ENCODE data around the gene FBLN1. TPM values are rescaled to one million over a fixed set of nuclear protein-coding genes. Genes with fewer than 3 reads are reported as not detected.

Gene FBLN1
- total RNA-seq, 2 donors from 2014 or later = not detected

DNA sequence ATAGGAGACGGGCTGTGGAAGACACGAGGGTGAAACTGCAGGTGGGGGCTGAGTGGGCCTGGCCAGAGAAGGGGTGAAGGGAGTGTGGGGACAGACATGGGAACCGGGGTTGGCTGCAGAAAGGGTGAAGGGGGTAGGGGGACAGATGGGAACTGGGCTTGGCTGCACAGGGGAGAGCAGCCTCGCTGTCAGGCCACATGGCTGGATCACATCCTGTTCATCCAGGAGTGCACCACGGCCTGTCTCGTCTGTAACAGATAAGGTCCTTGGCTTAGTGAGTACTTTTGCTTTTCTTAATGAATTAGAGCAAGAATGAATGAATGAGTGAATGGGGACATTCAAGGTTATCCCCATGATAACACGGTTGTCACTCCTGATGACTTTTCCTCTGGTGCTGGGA, 13.5 kb downstream of the FBLN1 start:
- DNase-seq = no peak
- Mint-ChIP-seq H3K27me3 (ENCODE audit: low read depth) (no peaks in the 10 kb centered on the region), H3K9me3 (no peaks in the 10 kb centered on the region), H3K36me3 (ENCODE audit: insufficient read depth in 2 of 2) (no peaks in the 10 kb centered on the region), H3K4me3 (no peak overlapping the region), H3K27ac (no peak overlapping the region), H3K4me1 (ENCODE audit: low read depth) (no peaks in the 10 kb centered on the region)
- no peak for ATAC-seq (replicated peaks in 1 of 2)

DNA sequence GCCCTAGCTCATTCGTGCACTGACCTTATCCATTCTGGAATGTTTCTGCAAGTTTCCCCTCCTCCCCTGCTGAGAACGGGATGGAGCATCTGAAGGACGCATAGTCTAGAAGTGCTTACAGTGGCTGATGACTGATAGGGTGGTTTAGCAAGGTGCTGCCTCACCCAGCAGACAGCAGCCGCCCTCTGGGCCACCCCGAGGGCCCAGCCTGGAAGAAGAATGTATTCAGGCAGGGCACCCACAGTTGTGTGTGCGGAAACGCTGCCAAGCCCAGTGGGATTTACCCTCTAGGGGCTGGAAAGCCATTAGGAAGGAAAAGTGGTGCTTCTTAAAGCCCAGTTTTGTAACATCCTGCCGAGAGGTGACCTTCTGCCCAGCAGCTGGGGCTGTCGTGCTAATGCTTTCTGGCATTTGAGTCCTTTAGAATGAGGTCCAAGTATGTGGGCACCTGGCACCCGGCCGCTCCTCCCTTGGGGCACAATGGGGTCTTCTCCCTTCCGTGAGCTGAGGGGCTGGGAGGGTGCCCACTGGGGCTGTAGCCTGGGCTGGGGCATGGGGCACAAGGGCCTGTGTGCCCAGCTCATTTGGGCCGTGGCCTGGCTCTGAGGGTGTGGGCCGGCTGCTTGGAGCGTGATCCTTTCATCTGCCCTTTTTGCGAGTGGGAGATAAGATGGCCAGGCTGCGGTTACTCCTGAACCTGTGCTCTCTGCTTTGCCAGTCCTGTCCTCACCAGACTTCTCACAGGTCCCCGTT, 14.4 kb downstream of the FBLN1 start:
- ATAC-seq (replicated peaks in 1 of 2) (no peak), DNase-seq (no peak)
- Mint-ChIP-seq H3K4me1 (ENCODE audit: low read depth) (no peaks in the 10 kb centered on the region), H3K9me3 (no peaks in the 10 kb centered on the region), H3K27me3 (ENCODE audit: low read depth) (no peaks in the 10 kb centered on the region), H3K4me3 (no peak overlapping the region), H3K27ac (no peak overlapping the region), H3K36me3 (ENCODE audit: insufficient read depth in 2 of 2) (no peaks in the 10 kb centered on the region)

GRCh38 chr22:45518136-45518535, 15.5 kb downstream of the FBLN1 start:
- Mint-ChIP-seq H3K4me3 (no peak overlapping the region), H3K9me3 (no peaks in the 10 kb centered on the region), H3K27me3 (ENCODE audit: low read depth) (no peaks in the 10 kb centered on the region), H3K27ac (no peak overlapping the region), H3K36me3 (ENCODE audit: insufficient read depth in 2 of 2) (no peaks in the 10 kb centered on the region), H3K4me1 (ENCODE audit: low read depth) (no peaks in the 10 kb centered on the region)
- ATAC-seq (replicated peaks in 1 of 2) (no peak), DNase-seq (no peak)

DNA sequence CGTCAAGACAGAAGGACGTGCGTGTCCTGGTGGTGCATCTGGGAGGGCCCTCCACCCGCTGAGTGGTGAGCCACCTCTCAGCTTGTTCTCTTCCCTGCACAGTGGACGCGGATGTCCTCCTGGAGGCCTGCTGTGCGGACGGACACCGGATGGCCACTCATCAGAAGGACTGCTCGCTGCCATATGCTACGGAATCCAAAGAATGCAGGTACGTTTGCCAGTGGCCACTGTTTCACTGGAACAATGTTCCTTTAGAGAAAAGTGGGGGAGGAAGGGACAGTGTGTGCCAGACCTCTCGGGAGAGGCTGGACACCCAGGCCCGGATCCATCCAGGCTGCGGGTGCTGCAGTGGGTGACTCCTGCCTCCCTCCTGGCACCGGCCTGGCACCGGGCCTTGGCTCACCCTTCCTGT, 15.9 kb downstream of the FBLN1 start:
- Mint-ChIP-seq H3K4me1 (ENCODE audit: low read depth) (no peaks in the 10 kb centered on the region), H3K4me3 (no peak overlapping the region), H3K27ac (no peak overlapping the region), H3K9me3 (no peaks in the 10 kb centered on the region), H3K36me3 (ENCODE audit: insufficient read depth in 2 of 2) (no peaks in the 10 kb centered on the region), H3K27me3 (ENCODE audit: low read depth) (no peaks in the 10 kb centered on the region)
- no peak for DNase-seq
- ATAC-seq (replicated peaks in 1 of 2) = no peak

DNA sequence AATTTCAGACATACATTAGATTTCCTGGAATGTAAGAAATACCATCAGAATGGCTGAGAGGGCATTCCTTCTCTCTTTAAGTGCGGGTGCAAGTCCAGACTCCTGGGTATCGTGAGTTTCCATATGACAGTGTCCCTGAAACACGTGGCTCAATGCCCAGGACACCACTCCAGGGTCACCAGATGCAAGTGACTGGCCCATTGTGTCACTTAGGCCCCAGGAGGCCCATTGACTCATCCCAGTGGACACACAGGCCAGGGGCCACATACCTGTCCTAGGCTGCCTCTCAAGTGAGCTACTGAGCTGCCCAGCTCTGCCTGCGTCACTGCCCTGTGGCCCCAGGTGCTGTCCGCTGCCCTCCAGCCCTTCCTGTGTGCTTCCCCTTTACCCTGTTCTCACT, 18.5 kb downstream of the FBLN1 start:
- H3K4me1 Mint-ChIP-seq (ENCODE audit: low read depth) = no peaks in the 10 kb centered on the region
- ATAC-seq (replicated peaks in 1 of 2) = no peak
- no peaks in the 10 kb centered on the region for H3K9me3 Mint-ChIP-seq
- DNase-seq = no peak
- H3K4me3 Mint-ChIP-seq = no peak overlapping the region
- H3K27ac Mint-ChIP-seq = no peak overlapping the region
- no peaks in the 10 kb centered on the region for H3K36me3 Mint-ChIP-seq (ENCODE audit: insufficient read depth in 2 of 2)
- H3K27me3 Mint-ChIP-seq (ENCODE audit: low read depth) = no peaks in the 10 kb centered on the region

- no peak for DNase-seq
- H3K27me3 Mint-ChIP-seq (ENCODE audit: low read depth) = no peaks in the 10 kb centered on the region
- no peak for ATAC-seq (replicated peaks in 1 of 2)
These were observed 19.8 kb downstream of the FBLN1 start for GRCh38 chr22:45522462-45522861.

DNA sequence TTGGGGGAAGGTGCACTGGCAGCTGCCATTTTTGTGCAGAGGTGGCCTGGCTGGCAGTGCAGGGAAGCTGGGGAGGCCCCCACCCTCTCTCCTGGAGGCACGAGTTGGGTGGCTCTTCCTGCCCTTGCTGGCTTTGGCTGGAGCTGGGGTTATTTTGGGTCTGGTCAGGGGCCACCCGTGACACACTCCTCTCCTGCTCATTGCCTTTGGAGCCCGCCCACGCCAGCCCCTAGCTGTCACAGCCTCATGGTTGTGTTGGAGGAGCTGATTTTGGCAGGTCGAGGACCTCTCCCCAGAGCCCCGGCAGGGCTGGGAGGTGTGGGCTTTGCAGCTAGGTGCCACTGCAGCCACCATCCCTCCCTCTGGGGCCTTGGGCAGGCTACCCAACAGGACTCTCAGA, 21.5 kb downstream of the FBLN1 start:
- Mint-ChIP-seq H3K4me3 (no peak overlapping the region), H3K27me3 (ENCODE audit: low read depth) (no peaks in the 10 kb centered on the region), H3K4me1 (ENCODE audit: low read depth) (no peaks in the 10 kb centered on the region), H3K27ac (no peak overlapping the region), H3K36me3 (ENCODE audit: insufficient read depth in 2 of 2) (no peaks in the 10 kb centered on the region), H3K9me3 (no peaks in the 10 kb centered on the region)
- ATAC-seq (replicated peaks in 1 of 2) (no peak), DNase-seq (no peak)

More at GRCh38 chr22:45522462-45522861, 19.8 kb downstream of the FBLN1 start:
- H3K9me3 Mint-ChIP-seq = no peaks in the 10 kb centered on the region
- no peaks in the 10 kb centered on the region for H3K36me3 Mint-ChIP-seq (ENCODE audit: insufficient read depth in 2 of 2)
- no peak overlapping the region for H3K4me3 Mint-ChIP-seq
- no peaks in the 10 kb centered on the region for H3K4me1 Mint-ChIP-seq (ENCODE audit: low read depth)
- no peak overlapping the region for H3K27ac Mint-ChIP-seq

GRCh38 chr22:45524966-45525365, 22.3 kb downstream of the FBLN1 start:
- DNase-seq (no peak), ATAC-seq (replicated peaks in 1 of 2) (no peak)
- Mint-ChIP-seq H3K27me3 (ENCODE audit: low read depth) (no peaks in the 10 kb centered on the region), H3K9me3 (no peaks in the 10 kb centered on the region), H3K4me1 (ENCODE audit: low read depth) (no peaks in the 10 kb centered on the region), H3K36me3 (ENCODE audit: insufficient read depth in 2 of 2) (no peaks in the 10 kb centered on the region), H3K4me3 (no peak overlapping the region), H3K27ac (no peak overlapping the region)

DNA sequence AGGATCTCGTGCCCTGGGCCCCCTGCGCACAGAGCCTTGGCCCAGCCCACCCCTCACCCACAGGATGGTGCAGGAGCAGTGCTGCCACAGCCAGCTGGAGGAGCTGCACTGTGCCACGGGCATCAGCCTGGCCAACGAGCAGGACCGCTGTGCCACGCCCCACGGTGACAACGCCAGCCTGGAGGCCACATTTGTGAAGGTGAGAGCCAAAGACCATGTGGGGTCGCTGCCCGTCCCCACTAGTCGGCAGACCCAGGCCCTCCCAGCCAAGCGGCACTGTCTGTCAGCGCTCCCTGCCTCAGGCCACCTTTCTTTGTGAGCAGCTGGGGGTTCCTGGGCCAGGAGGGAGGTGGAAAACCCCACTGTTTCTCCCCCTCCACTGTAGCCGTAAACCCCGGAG, 22.8 kb downstream of the FBLN1 start:
- DNase-seq (no peak), ATAC-seq (replicated peaks in 1 of 2) (no peak)
- H3K4me3 Mint-ChIP-seq = no peak overlapping the region
- H3K4me1 Mint-ChIP-seq (ENCODE audit: low read depth) = no peaks in the 10 kb centered on the region
- H3K27ac Mint-ChIP-seq = no peak overlapping the region
- no peaks in the 10 kb centered on the region for H3K9me3 Mint-ChIP-seq
- H3K27me3 Mint-ChIP-seq (ENCODE audit: low read depth) = no peaks in the 10 kb centered on the region
- no peaks in the 10 kb centered on the region for H3K36me3 Mint-ChIP-seq (ENCODE audit: insufficient read depth in 2 of 2)

GRCh38 chr22:45526281-45526680, 23.6 kb downstream of the FBLN1 start:
- Mint-ChIP-seq H3K4me3 (no peak overlapping the region), H3K27ac (no peak overlapping the region), H3K36me3 (ENCODE audit: insufficient read depth in 2 of 2) (no peaks in the 10 kb centered on the region), H3K4me1 (ENCODE audit: low read depth) (no peaks in the 10 kb centered on the region), H3K27me3 (ENCODE audit: low read depth) (no peaks in the 10 kb centered on the region), H3K9me3 (no peaks in the 10 kb centered on the region)
- ATAC-seq (replicated peaks in 1 of 2) (no peak), DNase-seq (no peak)

DNA sequence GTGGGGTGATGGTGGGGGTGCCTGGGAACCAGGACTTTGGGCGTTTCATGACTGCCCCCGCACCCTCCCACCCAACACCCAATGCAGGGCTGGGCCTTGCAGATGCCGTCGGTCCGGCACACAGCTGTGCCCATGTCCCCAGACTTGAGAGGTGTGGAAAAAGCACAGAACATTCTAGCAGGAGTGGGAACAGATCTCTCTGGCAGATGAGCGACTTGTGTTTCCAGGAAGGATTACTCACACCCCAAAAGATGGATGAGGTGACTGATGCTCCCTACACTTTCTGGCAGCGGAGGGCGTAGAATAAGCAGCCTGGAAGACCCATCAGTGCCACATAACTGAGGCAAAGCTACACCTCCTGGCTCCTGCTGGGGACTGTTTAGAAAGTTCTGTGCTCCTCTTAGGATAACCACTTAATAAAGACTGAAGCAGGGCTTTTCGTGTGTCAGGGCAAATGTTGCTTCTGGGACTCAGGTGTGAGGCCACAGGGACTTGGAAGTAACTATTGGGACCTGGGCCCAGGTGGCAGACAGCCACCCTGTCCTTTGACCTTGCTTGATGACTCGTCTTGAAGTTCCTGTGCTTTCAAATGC, 24.2 kb downstream of the FBLN1 start:
- Mint-ChIP-seq H3K36me3 (ENCODE audit: insufficient read depth in 2 of 2) (no peaks in the 10 kb centered on the region), H3K4me3 (no peak overlapping the region), H3K27ac (no peak overlapping the region), H3K27me3 (ENCODE audit: low read depth) (no peaks in the 10 kb centered on the region), H3K4me1 (ENCODE audit: low read depth) (no peaks in the 10 kb centered on the region), H3K9me3 (no peaks in the 10 kb centered on the region)
- ATAC-seq (replicated peaks in 1 of 2) (no peak), DNase-seq (no peak)

- H3K9me3 Mint-ChIP-seq = no peaks in the 10 kb centered on the region
- no peaks in the 10 kb centered on the region for H3K4me1 Mint-ChIP-seq (ENCODE audit: low read depth)
- H3K27ac Mint-ChIP-seq = no peak overlapping the region
- H3K27me3 Mint-ChIP-seq (ENCODE audit: low read depth) = no peaks in the 10 kb centered on the region
- H3K36me3 Mint-ChIP-seq (ENCODE audit: insufficient read depth in 2 of 2) = no peaks in the 10 kb centered on the region
- DNase-seq (no peak), ATAC-seq (replicated peaks in 1 of 2) (no peak)
- H3K4me3 Mint-ChIP-seq = no peak overlapping the region
These were observed 24.8 kb downstream of the FBLN1 start for GRCh38 chr22:45527456-45527855.

- no peaks in the 10 kb centered on the region for H3K27me3 Mint-ChIP-seq (ENCODE audit: low read depth)
- no peaks in the 10 kb centered on the region for H3K4me1 Mint-ChIP-seq (ENCODE audit: low read depth)
- no peak overlapping the region for H3K4me3 Mint-ChIP-seq
- no peak overlapping the region for H3K27ac Mint-ChIP-seq
- ATAC-seq (replicated peaks in 1 of 2) (no peak), DNase-seq (no peak)
- H3K9me3 Mint-ChIP-seq = no peaks in the 10 kb centered on the region
- H3K36me3 Mint-ChIP-seq (ENCODE audit: insufficient read depth in 2 of 2) = no peaks in the 10 kb centered on the region
These were observed 25.4 kb downstream of the FBLN1 start for GRCh38 chr22:45528046-45528445.

- DNase-seq = no peak
- Mint-ChIP-seq H3K4me3 (no peak overlapping the region), H3K27me3 (ENCODE audit: low read depth) (no peaks in the 10 kb centered on the region), H3K36me3 (ENCODE audit: insufficient read depth in 2 of 2) (no peaks in the 10 kb centered on the region), H3K4me1 (ENCODE audit: low read depth) (no peaks in the 10 kb centered on the region), H3K27ac (no peak overlapping the region), H3K9me3 (no peaks in the 10 kb centered on the region)
- no peak for ATAC-seq (replicated peaks in 1 of 2)
These were observed 26.4 kb downstream of the FBLN1 start for GRCh38 chr22:45529105-45529504.
